ENCODE data around the gene JAM3. TPM values are rescaled to one million over a fixed set of nuclear protein-coding genes. Genes with fewer than 3 reads are reported as not detected.

Gene JAM3
- polyA plus RNA-seq, 1 donor from 2014 or later, result 46.1 TPM

GRCh38 chr11:134138376-134138775, 69.5 kb downstream of the JAM3 start:
- Histone ChIP-seq H3K36me3 (ENCODE audit: insufficient read depth, low read length) (peaks cover 4% of the 10 kb centered on the region), H2AFZ (ENCODE audit: low read depth, low read length) (no peak overlapping the region), H3F3A (ENCODE audit: insufficient read depth, low read length, poor library complexity, severe bottlenecking) (no peaks in the 10 kb centered on the region), H3K27me3 (ENCODE audit: insufficient read depth, low read depth, low read length) (no peaks in the 10 kb centered on the region), H3K9me3 (ENCODE audit: low read length) (peaks cover 7% of the 10 kb centered on the region), H3K4me3 (ENCODE audit: low read length) (no peak overlapping the region), H3K9ac (ENCODE audit: low read length) (no peak overlapping the region), H3K4me2 (ENCODE audit: low read length) (no peak overlapping the region), H4K20me1 (ENCODE audit: insufficient read depth) (no peaks in the 10 kb centered on the region), H3K27ac (ENCODE audit: low read length) (no peak overlapping the region), H3K9me2 (ENCODE audit: insufficient read depth, low read length) (no peaks in the 10 kb centered on the region), H3K79me2 (replicated peaks; ENCODE audit: insufficient read depth, low read length) (peaks cover 19% of the 10 kb centered on the region)
- TF ChIP-seq EZH2 (IDR thresholded peaks at IDR 0.05; ENCODE audit: borderline replicate concordance, insufficient read depth, low read length, poor library complexity, severe bottlenecking), result no peak
- TF ChIP-seq, protein P1, sequence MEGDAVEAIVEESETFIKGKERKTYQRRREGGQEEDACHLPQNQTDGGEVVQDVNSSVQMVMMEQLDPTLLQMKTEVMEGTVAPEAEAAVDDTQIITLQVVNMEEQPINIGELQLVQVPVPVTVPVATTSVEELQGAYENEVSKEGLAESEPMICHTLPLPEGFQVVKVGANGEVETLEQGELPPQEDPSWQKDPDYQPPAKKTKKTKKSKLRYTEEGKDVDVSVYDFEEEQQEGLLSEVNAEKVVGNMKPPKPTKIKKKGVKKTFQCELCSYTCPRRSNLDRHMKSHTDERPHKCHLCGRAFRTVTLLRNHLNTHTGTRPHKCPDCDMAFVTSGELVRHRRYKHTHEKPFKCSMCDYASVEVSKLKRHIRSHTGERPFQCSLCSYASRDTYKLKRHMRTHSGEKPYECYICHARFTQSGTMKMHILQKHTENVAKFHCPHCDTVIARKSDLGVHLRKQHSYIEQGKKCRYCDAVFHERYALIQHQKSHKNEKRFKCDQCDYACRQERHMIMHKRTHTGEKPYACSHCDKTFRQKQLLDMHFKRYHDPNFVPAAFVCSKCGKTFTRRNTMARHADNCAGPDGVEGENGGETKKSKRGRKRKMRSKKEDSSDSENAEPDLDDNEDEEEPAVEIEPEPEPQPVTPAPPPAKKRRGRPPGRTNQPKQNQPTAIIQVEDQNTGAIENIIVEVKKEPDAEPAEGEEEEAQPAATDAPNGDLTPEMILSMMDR (IDR thresholded peaks at IDR 0.05; ENCODE audit: poor library complexity, severe bottlenecking), result no peak
- no peak for TF ChIP-seq RAD21 (conservative IDR thresholded peaks at IDR 0.05)
- no peak for TF ChIP-seq POLR2AphosphoS5 (IDR thresholded peaks at IDR 0.05)
- no peak for TF ChIP-seq TAF1 (IDR thresholded peaks at IDR 0.05; ENCODE audit: low read depth)
- TF ChIP-seq SMC3 (conservative IDR thresholded peaks at IDR 0.05; ENCODE audit: poor library complexity), result no peak
- TF ChIP-seq, protein P2, sequence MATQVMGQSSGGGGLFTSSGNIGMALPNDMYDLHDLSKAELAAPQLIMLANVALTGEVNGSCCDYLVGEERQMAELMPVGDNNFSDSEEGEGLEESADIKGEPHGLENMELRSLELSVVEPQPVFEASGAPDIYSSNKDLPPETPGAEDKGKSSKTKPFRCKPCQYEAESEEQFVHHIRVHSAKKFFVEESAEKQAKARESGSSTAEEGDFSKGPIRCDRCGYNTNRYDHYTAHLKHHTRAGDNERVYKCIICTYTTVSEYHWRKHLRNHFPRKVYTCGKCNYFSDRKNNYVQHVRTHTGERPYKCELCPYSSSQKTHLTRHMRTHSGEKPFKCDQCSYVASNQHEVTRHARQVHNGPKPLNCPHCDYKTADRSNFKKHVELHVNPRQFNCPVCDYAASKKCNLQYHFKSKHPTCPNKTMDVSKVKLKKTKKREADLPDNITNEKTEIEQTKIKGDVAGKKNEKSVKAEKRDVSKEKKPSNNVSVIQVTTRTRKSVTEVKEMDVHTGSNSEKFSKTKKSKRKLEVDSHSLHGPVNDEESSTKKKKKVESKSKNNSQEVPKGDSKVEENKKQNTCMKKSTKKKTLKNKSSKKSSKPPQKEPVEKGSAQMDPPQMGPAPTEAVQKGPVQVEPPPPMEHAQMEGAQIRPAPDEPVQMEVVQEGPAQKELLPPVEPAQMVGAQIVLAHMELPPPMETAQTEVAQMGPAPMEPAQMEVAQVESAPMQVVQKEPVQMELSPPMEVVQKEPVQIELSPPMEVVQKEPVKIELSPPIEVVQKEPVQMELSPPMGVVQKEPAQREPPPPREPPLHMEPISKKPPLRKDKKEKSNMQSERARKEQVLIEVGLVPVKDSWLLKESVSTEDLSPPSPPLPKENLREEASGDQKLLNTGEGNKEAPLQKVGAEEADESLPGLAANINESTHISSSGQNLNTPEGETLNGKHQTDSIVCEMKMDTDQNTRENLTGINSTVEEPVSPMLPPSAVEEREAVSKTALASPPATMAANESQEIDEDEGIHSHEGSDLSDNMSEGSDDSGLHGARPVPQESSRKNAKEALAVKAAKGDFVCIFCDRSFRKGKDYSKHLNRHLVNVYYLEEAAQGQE (IDR thresholded peaks at IDR 0.05; ENCODE audit: borderline replicate concordance), result no peak
- TF ChIP-seq MXI1 (conservative IDR thresholded peaks at IDR 0.05; ENCODE audit: poor library complexity, severe bottlenecking), result no peak
- no peak for TF ChIP-seq EP300 (conservative IDR thresholded peaks at IDR 0.05; ENCODE audit: poor library complexity, severe bottlenecking)

- Histone ChIP-seq H3K4me3 (ENCODE audit: low read length) (no peak overlapping the region), H3K27me3 (ENCODE audit: insufficient read depth, low read depth, low read length) (no peaks in the 10 kb centered on the region), H3K27ac (ENCODE audit: low read length) (no peak overlapping the region), H3K9ac (ENCODE audit: low read length) (no peak overlapping the region), H2AFZ (ENCODE audit: low read depth, low read length) (no peak overlapping the region), H3F3A (ENCODE audit: insufficient read depth, low read length, poor library complexity, severe bottlenecking) (no peaks in the 10 kb centered on the region), H4K20me1 (ENCODE audit: insufficient read depth) (no peaks in the 10 kb centered on the region), H3K9me2 (ENCODE audit: insufficient read depth, low read length) (no peaks in the 10 kb centered on the region), H3K9me3 (ENCODE audit: low read length) (no peaks in the 10 kb centered on the region), H3K36me3 (ENCODE audit: insufficient read depth, low read length) (peaks cover 4% of the 10 kb centered on the region), H3K4me2 (ENCODE audit: low read length) (no peak overlapping the region), H3K79me2 (replicated peaks; ENCODE audit: insufficient read depth, low read length) (peaks cover 19% of the 10 kb centered on the region)
- TF ChIP-seq RAD21 (conservative IDR thresholded peaks at IDR 0.05) (no peak), POLR2AphosphoS5 (IDR thresholded peaks at IDR 0.05) (no peak), EP300 (conservative IDR thresholded peaks at IDR 0.05; ENCODE audit: poor library complexity, severe bottlenecking) (no peak), SMC3 (conservative IDR thresholded peaks at IDR 0.05; ENCODE audit: poor library complexity) (no peak), TAF1 (IDR thresholded peaks at IDR 0.05; ENCODE audit: low read depth) (no peak), MXI1 (conservative IDR thresholded peaks at IDR 0.05; ENCODE audit: poor library complexity, severe bottlenecking) (no peak), EZH2 (IDR thresholded peaks at IDR 0.05; ENCODE audit: borderline replicate concordance, insufficient read depth, low read length, poor library complexity, severe bottlenecking) (no peak)
- TF ChIP-seq, protein P1 (IDR thresholded peaks at IDR 0.05; ENCODE audit: poor library complexity, severe bottlenecking), result no peak
- TF ChIP-seq, protein P2 (IDR thresholded peaks at IDR 0.05; ENCODE audit: borderline replicate concordance), result no peak
Observed at GRCh38 chr11:134139303-134139872, 70.5 kb downstream of the JAM3 start.
